ENCODE measurements around the gene ATG9A.
"Not testable (repeated sequence)": the region's sequence is repeated elsewhere in the genome, so short reads cannot be mapped to it uniquely, and the experiment has no call there.

Gene ATG9A

GRCh38 chr2:219229305-219230058 is at the start of gene ATG9A, which contains the start of gene ANKZF1:
ATG9A (minus strand) TSS chr2:219229636; CDS start chr2:219228024, 1,612 bp downstream.
ANKZF1 (plus strand) TSS chr2:219229806; CDS start chr2:219230258, 452 bp downstream.
- peak; percentile 98 for DNase-seq

DNA sequence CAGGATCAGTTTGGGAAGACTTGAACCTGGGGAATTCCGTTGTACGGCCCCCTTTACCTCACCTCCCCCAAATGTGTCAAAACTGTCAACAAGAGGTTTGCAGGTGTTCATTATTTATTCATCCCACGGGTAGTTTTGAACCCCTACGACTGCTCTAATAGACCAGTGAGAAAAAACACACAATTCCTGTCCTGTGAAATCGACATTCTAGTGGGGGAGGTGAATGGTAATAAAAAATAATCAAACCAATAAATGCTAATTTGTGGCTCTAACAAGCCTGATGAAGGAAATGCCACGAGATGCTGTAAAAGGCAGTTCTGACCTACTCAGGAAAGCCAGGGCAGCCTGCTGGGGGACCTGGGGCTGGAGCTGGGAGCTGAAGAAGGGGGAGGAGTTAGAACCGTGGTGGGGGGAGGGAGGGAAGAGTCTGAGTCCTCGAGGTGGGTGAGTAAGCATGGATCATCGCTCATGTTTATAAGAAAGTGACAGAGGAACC is 49.3 kb upstream of the ATG9A start:
- no peak for DNase-seq

DNA sequence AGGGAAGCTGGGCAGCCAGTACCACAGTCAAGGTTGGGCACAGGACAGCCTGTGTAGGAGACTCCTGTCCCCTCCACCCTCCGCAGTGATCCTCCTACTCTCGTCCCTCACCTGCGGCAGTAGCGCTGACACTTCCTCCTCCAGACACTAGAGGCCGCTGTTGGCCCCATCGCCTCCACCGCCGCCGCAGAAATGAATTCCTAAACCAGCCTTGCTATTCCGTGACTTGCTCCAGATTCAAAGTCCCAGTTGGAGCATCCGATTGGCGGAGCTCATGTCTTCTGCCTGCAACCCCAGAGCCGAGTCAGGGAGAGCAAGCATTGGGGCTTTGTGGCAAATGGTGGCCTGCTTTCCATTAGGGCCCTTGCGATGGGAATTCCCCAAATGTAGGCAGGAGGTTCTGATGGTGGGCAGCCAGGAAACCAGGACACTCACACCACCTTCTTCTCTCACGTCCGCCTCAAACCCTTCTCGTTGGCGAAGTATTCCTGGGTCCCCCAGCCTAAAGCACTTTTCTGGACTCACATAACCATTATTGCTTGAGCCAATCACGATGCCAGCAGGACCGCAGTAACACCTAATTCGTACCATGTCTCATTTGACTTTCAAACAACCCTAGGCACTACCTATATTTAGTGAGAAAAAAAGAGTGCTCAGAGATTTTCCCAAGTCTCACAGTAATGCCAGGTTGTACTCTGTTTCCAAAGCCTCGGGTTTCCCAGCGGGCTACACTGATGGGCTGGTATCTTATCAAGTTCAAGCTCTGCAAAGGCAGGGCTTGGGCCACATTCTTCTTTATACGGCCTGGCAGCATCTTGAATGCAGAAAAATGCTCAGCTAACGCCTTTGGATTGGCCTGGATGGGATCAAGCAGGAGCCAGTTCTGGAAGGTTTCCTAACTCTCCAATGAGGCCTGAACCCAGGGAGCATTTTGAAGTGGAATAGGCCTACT is 48.5 kb upstream of the ATG9A start:
- DNase-seq, result peak; percentile 48

GRCh38 chr2:219274361-219274921 is 45.0 kb upstream of the ATG9A start:
- DNase-seq, result no peak

DNA sequence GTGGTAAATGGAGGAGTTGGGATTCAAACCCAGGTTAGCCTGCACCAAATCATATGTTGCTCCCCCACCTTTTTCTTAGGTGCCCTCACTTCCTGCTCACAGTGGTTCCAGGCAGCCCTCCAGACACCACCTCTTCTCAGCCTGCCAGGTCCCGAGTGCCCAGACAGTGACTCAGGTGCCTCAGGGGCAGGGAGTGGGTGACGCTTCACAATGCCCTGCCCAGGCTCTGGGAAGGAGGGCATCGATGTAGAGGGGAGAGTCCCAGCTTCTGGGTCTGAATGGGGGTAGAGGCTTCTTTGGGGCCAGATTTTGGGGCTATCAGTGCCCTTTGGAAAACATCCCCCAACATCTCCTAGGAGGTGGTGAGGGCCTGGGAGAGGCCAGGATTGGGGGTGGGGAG is 44.5 kb upstream of the ATG9A start:
- no peak for DNase-seq

- no peak for DNase-seq
Measured at GRCh38 chr2:219272995-219273394, 43.6 kb upstream of the ATG9A start.

GRCh38 chr2:219272356-219272755 is 42.9 kb upstream of the ATG9A start:
- DNase-seq, result no peak

GRCh38 chr2:219271021-219271420 is 41.6 kb upstream of the ATG9A start:
- no peak for DNase-seq

DNA sequence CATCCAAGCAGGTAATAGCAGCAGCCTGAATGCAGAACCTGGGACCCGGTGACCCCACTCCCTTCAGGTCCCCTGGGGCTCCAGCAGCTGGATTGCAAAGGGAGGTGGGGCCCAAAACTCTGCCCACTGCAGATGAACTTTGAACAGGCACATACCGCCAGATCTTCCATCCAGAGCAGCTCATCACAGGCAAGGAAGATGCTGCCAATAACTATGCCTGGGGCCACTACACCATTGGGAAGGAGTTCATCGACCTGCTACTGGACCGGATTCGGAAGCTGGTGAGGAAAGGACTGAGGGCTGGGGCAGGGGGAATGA is 40.6 kb upstream of the ATG9A start:
- DNase-seq, result no peak

DNA sequence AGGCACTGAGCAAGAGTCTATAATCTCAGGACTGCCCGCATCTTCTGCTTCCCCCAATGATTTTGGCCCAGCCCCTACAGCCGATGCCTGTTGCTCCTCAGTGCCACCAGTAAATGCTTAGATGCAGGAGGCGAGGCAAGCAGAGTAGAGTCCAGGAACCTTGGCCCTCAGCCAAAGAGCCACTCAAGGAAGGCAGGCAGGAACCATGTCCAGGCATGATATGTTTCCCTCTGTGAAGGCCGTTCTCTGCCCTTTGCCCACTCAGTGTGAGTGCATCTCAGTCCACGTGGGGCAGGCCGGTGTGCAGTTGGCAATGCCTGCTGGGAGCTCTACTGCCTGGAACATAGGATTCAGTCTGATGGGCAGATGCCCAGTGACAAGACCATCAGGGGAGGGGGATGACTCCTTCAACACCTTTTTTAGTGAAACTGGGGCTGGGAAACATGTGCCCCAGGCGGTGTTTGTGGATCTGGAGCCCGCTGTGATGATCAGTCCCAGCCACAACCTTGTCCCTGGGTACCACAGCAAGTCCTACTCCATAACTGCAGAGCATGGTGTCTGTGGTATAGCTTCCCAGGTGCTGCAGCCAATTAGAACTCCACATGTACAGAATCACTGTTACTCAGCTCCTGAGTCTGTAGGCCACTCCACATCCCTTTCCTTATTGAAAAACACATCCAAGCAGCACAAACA is 40.1 kb upstream of the ATG9A start:
- peak; percentile 58 for DNase-seq

DNA sequence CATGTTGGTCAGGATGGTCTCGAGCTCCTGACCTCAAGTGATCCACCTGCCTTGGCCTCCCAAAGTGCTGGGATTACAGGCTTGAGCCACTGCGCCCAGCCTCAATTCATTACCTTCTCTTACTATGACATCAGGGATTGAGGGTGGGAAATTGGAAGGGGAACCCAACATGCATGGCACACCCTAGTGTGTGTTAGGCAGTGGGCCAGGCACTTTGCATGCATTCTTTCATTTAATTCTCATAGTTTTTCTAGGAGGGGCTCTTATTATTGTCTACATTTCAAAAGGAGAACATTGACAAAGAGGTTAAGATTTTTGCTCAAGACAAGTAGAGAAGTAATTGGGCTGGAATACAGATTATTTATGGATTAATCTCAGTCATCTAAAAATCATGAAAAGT is 38.9 kb upstream of the ATG9A start:
- DNase-seq, result no peak

DNA sequence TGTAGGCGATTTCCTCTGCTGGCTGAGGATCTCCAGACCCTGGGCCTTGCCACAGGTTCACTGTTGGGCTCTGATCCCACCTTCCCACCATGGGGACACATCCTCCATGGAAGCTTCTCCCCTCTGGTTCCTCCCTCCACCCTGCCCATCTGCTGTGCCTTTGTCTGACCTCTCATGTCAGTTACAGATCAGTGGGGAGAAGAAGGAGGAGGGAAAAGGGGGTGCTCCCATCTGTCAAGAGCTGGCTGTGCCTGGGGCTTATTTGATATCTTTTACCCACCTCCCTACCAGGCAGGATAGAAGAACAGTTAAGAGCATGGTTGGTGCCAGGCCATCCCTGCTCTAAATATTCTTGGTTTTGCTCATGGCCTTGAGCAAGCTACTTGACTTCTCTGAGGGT is 37.5 kb upstream of the ATG9A start:
- DNase-seq, result no peak

GRCh38 chr2:219266232-219266631 is 36.8 kb upstream of the ATG9A start:
- no peak for DNase-seq

- no peak for DNase-seq
Measured at GRCh38 chr2:219261024-219261855, 31.8 kb upstream of the ATG9A start.

GRCh38 chr2:219258942-219259341 is 29.5 kb upstream of the ATG9A start:
- not testable (repeated sequence) for DNase-seq

GRCh38 chr2:219254590-219255201 is 25.3 kb upstream of the ATG9A start:
- no peak for DNase-seq

GRCh38 chr2:219253753-219254589 is 24.5 kb upstream of the ATG9A start, which contains the start of gene TUBA4A:
TUBA4A (minus strand) TSS chr2:219253918; CDS start chr2:219253858, 60 bp downstream.
- DNase-seq, result peak; percentile 33

GRCh38 chr2:219252900-219253752 is 23.7 kb upstream of the ATG9A start, which contains the start of gene TUBA4B:
TUBA4B (plus strand) TSS chr2:219253243; CDS start chr2:219253408, 165 bp downstream.
- DNase-seq, result peak; percentile 34

- no peak for DNase-seq
Measured at GRCh38 chr2:219252570-219252899, 23.1 kb upstream of the ATG9A start.

Measured in DMS79 (cell line).